Measurements from ENCODE around the gene PIMREG. TPM values are rescaled to one million over a fixed set of nuclear protein-coding genes. Genes with fewer than 3 reads are reported as not detected.

PIMREG gene
- total RNA-seq, 2 experiments from 2014 or later, result 6.8 to 17.0 TPM

GRCh38 chr17:6470751-6471521 lies 26.7 kb downstream of the PIMREG start:
- CTCF ChIA-PET, result interaction anchor here (0.7 to 3.0 kb wide), 3 partner anchors 89 to 177 kb away, joined by 3 to 21 read pairs (median 9); no protein-coding TSS in a partner anchor
- DNase-seq (no peak), ATAC-seq (no peak)
- H3K36me3 Mint-ChIP-seq, result no peaks in the 10 kb centered on the region
- H3K27me3 Mint-ChIP-seq, result peaks cover 2% of the 10 kb centered on the region
- no peak overlapping the region for H3K27ac Mint-ChIP-seq
- H3K9me3 Mint-ChIP-seq (ENCODE audit: low read depth), result no peaks in the 10 kb centered on the region
- no peaks in the 10 kb centered on the region for H3K4me1 Mint-ChIP-seq
- no peak overlapping the region for H3K4me3 Mint-ChIP-seq

- no peak for ATAC-seq
- Mint-ChIP-seq H3K4me1 (no peaks in the 10 kb centered on the region), H3K9me3 (ENCODE audit: low read depth) (no peaks in the 10 kb centered on the region), H3K4me3 (no peak overlapping the region), H3K36me3 (no peaks in the 10 kb centered on the region), H3K27ac (no peak overlapping the region), H3K27me3 (no peaks in the 10 kb centered on the region)
- DNase-seq, result no peak
- CTCF ChIA-PET, result interaction anchor here (0.7 to 3.0 kb wide), 11 partner anchors 14 to 906 kb away, joined by 3 to 21 read pairs (median 3); no protein-coding TSS in a partner anchor
Observed at GRCh38 chr17:6471531-6472465, 27.5 kb downstream of the PIMREG start.

GRCh38 chr17:6472517-6472916 lies 28.3 kb downstream of the PIMREG start:
- no peaks in the 10 kb centered on the region for H3K9me3 Mint-ChIP-seq (ENCODE audit: low read depth)
- CTCF ChIA-PET, result interaction anchor here (0.6 to 3.0 kb wide), 27 partner anchors 9 to 907 kb away, joined by 3 to 21 read pairs (median 5); no protein-coding TSS in a partner anchor
- DNase-seq (no peak), ATAC-seq (no peak)
- H3K4me3 Mint-ChIP-seq, result no peak overlapping the region
- H3K36me3 Mint-ChIP-seq, result no peaks in the 10 kb centered on the region
- H3K27ac Mint-ChIP-seq, result no peak overlapping the region
- no peaks in the 10 kb centered on the region for H3K27me3 Mint-ChIP-seq
- no peaks in the 10 kb centered on the region for H3K4me1 Mint-ChIP-seq

- CTCF ChIA-PET, result interaction anchor here (0.6 to 3.0 kb wide), 35 partner anchors 10 to 908 kb away, joined by 3 to 21 read pairs (median 3); partner anchors contain the start of genes C17orf100 and MED31
Observed at GRCh38 chr17:6473128-6473767, 29.0 kb downstream of the PIMREG start.

GRCh38 chr17:6474376-6474775 lies 30.1 kb downstream of the PIMREG start:
- Mint-ChIP-seq H3K9me3 (ENCODE audit: low read depth) (no peaks in the 10 kb centered on the region), H3K27ac (no peak overlapping the region), H3K36me3 (no peaks in the 10 kb centered on the region), H3K27me3 (no peaks in the 10 kb centered on the region), H3K4me1 (no peaks in the 10 kb centered on the region), H3K4me3 (no peak overlapping the region)
- DNase-seq (no peak), ATAC-seq (no peak)
- CTCF ChIA-PET, result interaction anchor here (1.6 kb wide), 1 partner anchor 14 kb away, joined by 3 read pairs; no protein-coding TSS in a partner anchor

More at GRCh38 chr17:6473128-6473767, 29.0 kb downstream of the PIMREG start:
- Mint-ChIP-seq H3K9me3 (ENCODE audit: low read depth) (no peaks in the 10 kb centered on the region), H3K4me3 (no peak overlapping the region), H3K27me3 (no peaks in the 10 kb centered on the region), H3K4me1 (no peaks in the 10 kb centered on the region), H3K27ac (no peak overlapping the region), H3K36me3 (no peaks in the 10 kb centered on the region)
- ATAC-seq (peak; percentile 78), DNase-seq (peak; percentile 75)

- DNase-seq, result no peak
- ATAC-seq, result no peak
- Mint-ChIP-seq H3K36me3 (no peaks in the 10 kb centered on the region), H3K27me3 (no peaks in the 10 kb centered on the region), H3K4me1 (no peaks in the 10 kb centered on the region), H3K27ac (no peak overlapping the region), H3K9me3 (ENCODE audit: low read depth) (no peaks in the 10 kb centered on the region), H3K4me3 (no peak overlapping the region)
- CTCF ChIA-PET, result interaction anchor here (0.6 kb wide), 1 partner anchor 130 kb away, joined by 3 read pairs; no protein-coding TSS in a partner anchor
Observed at GRCh38 chr17:6474906-6475305, 30.7 kb downstream of the PIMREG start.

GRCh38 chr17:6475411-6475810 lies 31.2 kb downstream of the PIMREG start:
- DNase-seq, result no peak

GRCh38 chr17:6476076-6476809 lies 32.0 kb downstream of the PIMREG start:
- Mint-ChIP-seq H3K4me1 (no peaks in the 10 kb centered on the region), H3K4me3 (no peak overlapping the region)
- CTCF ChIA-PET, result no interaction called here

More at GRCh38 chr17:6475411-6475810, 31.2 kb downstream of the PIMREG start:
- no peak overlapping the region for H3K27ac Mint-ChIP-seq
- H3K9me3 Mint-ChIP-seq (ENCODE audit: low read depth), result no peaks in the 10 kb centered on the region
- no peak overlapping the region for H3K4me3 Mint-ChIP-seq
- no peaks in the 10 kb centered on the region for H3K36me3 Mint-ChIP-seq
- ATAC-seq, result no peak
- H3K27me3 Mint-ChIP-seq, result no peaks in the 10 kb centered on the region
- CTCF ChIA-PET, result interaction anchor here (0.6 kb wide), 1 partner anchor 130 kb away, joined by 3 read pairs; no protein-coding TSS in a partner anchor
- no peaks in the 10 kb centered on the region for H3K4me1 Mint-ChIP-seq

GRCh38 chr17:6476810-6477179 lies 32.5 kb downstream of the PIMREG start:
- CTCF ChIA-PET, result no interaction called here
- Mint-ChIP-seq H3K27ac (no peak overlapping the region), H3K36me3 (no peaks in the 10 kb centered on the region), H3K9me3 (ENCODE audit: low read depth) (no peaks in the 10 kb centered on the region), H3K4me1 (no peaks in the 10 kb centered on the region), H3K4me3 (no peak overlapping the region), H3K27me3 (no peaks in the 10 kb centered on the region)
- no peak for DNase-seq
- ATAC-seq, result no peak

More at GRCh38 chr17:6476076-6476809, 32.0 kb downstream of the PIMREG start:
- no peak for DNase-seq
- Mint-ChIP-seq H3K9me3 (ENCODE audit: low read depth) (no peaks in the 10 kb centered on the region), H3K36me3 (no peaks in the 10 kb centered on the region), H3K27ac (no peak overlapping the region), H3K27me3 (no peaks in the 10 kb centered on the region)
- ATAC-seq, result no peak

GRCh38 chr17:6477831-6478383 lies 33.7 kb downstream of the PIMREG start:
- no peaks in the 10 kb centered on the region for H3K4me1 Mint-ChIP-seq
- H3K36me3 Mint-ChIP-seq, result no peaks in the 10 kb centered on the region
- DNase-seq, result no peak
- H3K4me3 Mint-ChIP-seq, result no peak overlapping the region
- no peaks in the 10 kb centered on the region for H3K9me3 Mint-ChIP-seq (ENCODE audit: low read depth)
- no peaks in the 10 kb centered on the region for H3K27me3 Mint-ChIP-seq
- CTCF ChIA-PET, result no interaction called here
- no peak overlapping the region for H3K27ac Mint-ChIP-seq
- no peak for ATAC-seq

- ATAC-seq, result no peak
- CTCF ChIA-PET, result no interaction called here
- no peaks in the 10 kb centered on the region for H3K27me3 Mint-ChIP-seq
- no peaks in the 10 kb centered on the region for H3K4me1 Mint-ChIP-seq
- no peaks in the 10 kb centered on the region for H3K36me3 Mint-ChIP-seq
- H3K4me3 Mint-ChIP-seq, result no peak overlapping the region
- no peak for DNase-seq
- H3K9me3 Mint-ChIP-seq (ENCODE audit: low read depth), result no peaks in the 10 kb centered on the region
- H3K27ac Mint-ChIP-seq, result no peak overlapping the region
Observed at GRCh38 chr17:6478486-6478885, 34.2 kb downstream of the PIMREG start.

GRCh38 chr17:6479622-6480302 lies 35.5 kb downstream of the PIMREG start:
- no peaks in the 10 kb centered on the region for H3K9me3 Mint-ChIP-seq (ENCODE audit: low read depth)
- H3K27me3 Mint-ChIP-seq, result no peaks in the 10 kb centered on the region
- H3K27ac Mint-ChIP-seq, result no peak overlapping the region
- CTCF ChIA-PET, result interaction anchor here (0.7 kb wide), 1 partner anchor 131 kb away, joined by 3 read pairs; no protein-coding TSS in a partner anchor
- no peaks in the 10 kb centered on the region for H3K4me1 Mint-ChIP-seq
- ATAC-seq, result no peak
- no peaks in the 10 kb centered on the region for H3K36me3 Mint-ChIP-seq
- no peak overlapping the region for H3K4me3 Mint-ChIP-seq
- DNase-seq, result no peak
